Omental fat pad (tissue), 4 donors: ENCODE results near the gene MEIS3. TPM values are rescaled to one million over a fixed set of nuclear protein-coding genes. Genes with fewer than 3 reads are reported as not detected.

Source experiments
- ATAC-seq: fragments of 150-250 bp; one replicate; pipeline ENCODE4 v1.9.1; 2016; ENCODE audit warnings: mild to moderate bottlenecking, moderate library complexity; ENCODE audit not compliant: low FRiP score
- DNase-seq: peaks from one replicate; pipeline ENCODE4 v3.0.0-alpha.2; 2019; ENCODE audit warnings: low spot score
- total RNA-seq, 4 donors: library from RNA; depleted of rRNA; stranded (reverse); fragments of >200 nt; gene quantifications; one replicate each; pipeline ENCODE4 v1.1.0, GENCODE V29; 2016
- TF ChIP-seq, protein P1 (sequence below), 3 donors: fragments of 450-650 bp; IDR thresholded peaks; one replicate each; pipeline ENCODE4 v1.5.1; 2016 to 2017; ENCODE audit warnings: antibody characterized with exemption in 3 of 3, mild to moderate bottlenecking in 3 of 3, moderate library complexity in 2 of 3

Gene MEIS3
- total RNA-seq, result 10 to 100 TPM in 2 of 4 donors, 1 to 10 TPM in 2; 7.3 to 17.2 (median 11.6) TPM

GRCh38 chr19:47419030-47419783 lies at the start of gene MEIS3:
Gene MEIS3 (minus strand): TSS chr19:47419527. CDS start chr19:47419081, 446 bp downstream.
- TF ChIP-seq, protein P1, sequence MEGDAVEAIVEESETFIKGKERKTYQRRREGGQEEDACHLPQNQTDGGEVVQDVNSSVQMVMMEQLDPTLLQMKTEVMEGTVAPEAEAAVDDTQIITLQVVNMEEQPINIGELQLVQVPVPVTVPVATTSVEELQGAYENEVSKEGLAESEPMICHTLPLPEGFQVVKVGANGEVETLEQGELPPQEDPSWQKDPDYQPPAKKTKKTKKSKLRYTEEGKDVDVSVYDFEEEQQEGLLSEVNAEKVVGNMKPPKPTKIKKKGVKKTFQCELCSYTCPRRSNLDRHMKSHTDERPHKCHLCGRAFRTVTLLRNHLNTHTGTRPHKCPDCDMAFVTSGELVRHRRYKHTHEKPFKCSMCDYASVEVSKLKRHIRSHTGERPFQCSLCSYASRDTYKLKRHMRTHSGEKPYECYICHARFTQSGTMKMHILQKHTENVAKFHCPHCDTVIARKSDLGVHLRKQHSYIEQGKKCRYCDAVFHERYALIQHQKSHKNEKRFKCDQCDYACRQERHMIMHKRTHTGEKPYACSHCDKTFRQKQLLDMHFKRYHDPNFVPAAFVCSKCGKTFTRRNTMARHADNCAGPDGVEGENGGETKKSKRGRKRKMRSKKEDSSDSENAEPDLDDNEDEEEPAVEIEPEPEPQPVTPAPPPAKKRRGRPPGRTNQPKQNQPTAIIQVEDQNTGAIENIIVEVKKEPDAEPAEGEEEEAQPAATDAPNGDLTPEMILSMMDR (IDR thresholded peaks at IDR 0.05), result no peak
- no peak for ATAC-seq
- no peak for DNase-seq

- ATAC-seq (no peak), DNase-seq (no peak)
- TF ChIP-seq, protein P1 (IDR thresholded peaks at IDR 0.05), result no peak
Measured at GRCh38 chr19:47467914-47468313, 48.6 kb upstream of the MEIS3 start.

- ATAC-seq (no peak), DNase-seq (no peak)
- TF ChIP-seq, protein P1 (IDR thresholded peaks at IDR 0.05), result no peak
Measured at GRCh38 chr19:47465957-47466356, 46.6 kb upstream of the MEIS3 start.

GRCh38 chr19:47464675-47465419 lies 45.5 kb upstream of the MEIS3 start:
- no peak for DNase-seq
- no peak for ATAC-seq
- TF ChIP-seq, protein P1 (IDR thresholded peaks at IDR 0.05), result no peak

DNA sequence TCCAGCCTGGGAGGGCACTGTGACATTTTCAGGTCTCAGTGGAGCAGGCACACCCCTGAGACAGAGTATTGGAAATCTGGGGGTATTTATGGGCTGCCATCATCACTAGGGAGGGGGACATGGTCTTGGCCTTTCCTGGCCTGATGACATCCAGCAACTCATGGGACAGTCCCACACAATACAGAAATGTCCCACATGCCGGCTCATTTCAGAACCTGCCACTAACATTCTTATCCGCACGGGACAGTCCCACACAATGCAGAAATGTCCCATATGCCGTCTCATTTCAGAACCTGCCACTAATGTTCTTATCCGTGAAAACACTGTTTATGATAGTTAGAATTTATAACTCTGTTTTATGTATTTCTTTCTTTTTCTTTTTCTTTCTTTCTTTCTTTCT lies 42.5 kb upstream of the MEIS3 start:
- DNase-seq, result no peak
- TF ChIP-seq, protein P1 (IDR thresholded peaks at IDR 0.05), result no peak
- ATAC-seq, result no peak

- ATAC-seq (no peak), DNase-seq (no peak)
- TF ChIP-seq, protein P1 (IDR thresholded peaks at IDR 0.05), result no peak
Measured at GRCh38 chr19:47459477-47459876, 40.1 kb upstream of the MEIS3 start.
